Trophoblast cell (in vitro differentiated cells and primary cell): ENCODE data around the gene WAPL.
"Not testable (repeated sequence)": the region's sequence is repeated elsewhere in the genome, so short reads cannot be mapped to it uniquely, and the experiment has no call there.

Experiments used
- DNase-seq, 2 donors: peaks; one replicate each; pipeline ENCODE4 v3.0.0-alpha.2; 2016
- H2AFZ ChIP-seq: 2 replicates; pipeline ENCODE4 v1.6.1; 2013; ENCODE audit warnings: low read length, moderate library complexity, mild to moderate bottlenecking; ENCODE audit not compliant: insufficient read depth, poor library complexity
- H2AK5ac ChIP-seq: 2 replicates; pipeline ENCODE4 v1.6.1; 2013; ENCODE audit warnings: mild to moderate bottlenecking, low read length
- H2BK120ac ChIP-seq: 2 replicates; pipeline ENCODE4 v1.6.1; 2013; ENCODE audit warnings: low read length, mild to moderate bottlenecking, moderate library complexity; ENCODE audit not compliant: insufficient read depth, poor library complexity
- H2BK12ac ChIP-seq: 2 replicates; pipeline ENCODE4 v1.6.1; 2013; ENCODE audit warnings: mild to moderate bottlenecking, low read length, moderate library complexity
- H2BK5ac ChIP-seq: 2 replicates; pipeline ENCODE4 v1.6.1; 2013; ENCODE audit warnings: low read length, low read depth, moderate library complexity, mild to moderate bottlenecking; ENCODE audit not compliant: poor library complexity
- H3K14ac ChIP-seq: 2 replicates; pipeline ENCODE4 v1.6.1; 2013; ENCODE audit warnings: mild to moderate bottlenecking, low read length
- H3K18ac ChIP-seq: 2 replicates; pipeline ENCODE4 v1.6.1; 2013; ENCODE audit warnings: mild to moderate bottlenecking, low read length
- H3K23ac ChIP-seq: 2 replicates; pipeline ENCODE4 v1.6.1; 2013; ENCODE audit warnings: low read length
- H3K27ac ChIP-seq: 2 replicates; pipeline ENCODE4 v1.5.1; 2013; ENCODE audit warnings: low read depth, mild to moderate bottlenecking, inconsistent platforms, low read length, moderate library complexity
- H3K27me3 ChIP-seq: 2 replicates; pipeline ENCODE4 v1.6.1; 2013; ENCODE audit warnings: inconsistent platforms, mild to moderate bottlenecking, low read length, moderate library complexity; ENCODE audit not compliant: insufficient read depth
- H3K36me3 ChIP-seq, 2 experiments: 1 replicate in 1 of 2; 2 replicates in 1 of 2; pipeline ENCODE4 v1.6.1; 2013; ENCODE audit warnings: low read length in 2 of 2, mild to moderate bottlenecking in 2 of 2, moderate library complexity in 1 of 2; ENCODE audit not compliant: insufficient read depth in 2 of 2, control insufficient read depth in 1 of 2
- H3K4ac ChIP-seq: 2 replicates; pipeline ENCODE4 v1.6.1; 2013; ENCODE audit warnings: low read depth, mild to moderate bottlenecking, low read length, moderate library complexity
- H3K4me1 ChIP-seq, 2 experiments: 1 replicate in 1 of 2; 2 replicates in 1 of 2; pipeline ENCODE4 v1.6.1; 2013; ENCODE audit warnings: low read length in 2 of 2, mild to moderate bottlenecking in 2 of 2, moderate library complexity in 1 of 2; ENCODE audit not compliant: insufficient read depth in 2 of 2, control insufficient read depth in 1 of 2
- H3K4me2 ChIP-seq: 2 replicates; pipeline ENCODE4 v1.6.1; 2013; ENCODE audit warnings: inconsistent platforms, mild to moderate bottlenecking, low read length, moderate library complexity
- H3K4me3 ChIP-seq: 2 replicates; pipeline ENCODE4 v1.5.1; 2013; ENCODE audit warnings: mild to moderate bottlenecking, low read depth, low read length, inconsistent platforms
- H3K79me1 ChIP-seq: one replicate; pipeline ENCODE4 v1.6.1; 2013; ENCODE audit warnings: low read length
- H3K79me2 ChIP-seq: 2 replicates; pipeline ENCODE4 v1.6.1; 2013; ENCODE audit warnings: low read length, mild to moderate bottlenecking; ENCODE audit not compliant: control insufficient read depth, insufficient read depth, poor library complexity
- H3K9ac ChIP-seq: 2 replicates; pipeline ENCODE4 v1.6.1; 2013; ENCODE audit warnings: mild to moderate bottlenecking, low read length
- H3K9me3 ChIP-seq: 2 replicates; pipeline ENCODE4 v1.6.1; 2013; ENCODE audit warnings: low read depth, mild to moderate bottlenecking, control low read depth, inconsistent platforms, low read length; ENCODE audit not compliant: insufficient read depth
- H4K12ac ChIP-seq: 2 replicates; pipeline ENCODE4 v1.6.1; 2013; ENCODE audit warnings: low read depth, mild to moderate bottlenecking, low read length, moderate library complexity
- H4K8ac ChIP-seq: 2 replicates; pipeline ENCODE4 v1.6.1; 2013; ENCODE audit warnings: low read depth, mild to moderate bottlenecking, low read length, moderate library complexity
- H4K91ac ChIP-seq: one replicate; pipeline ENCODE4 v1.6.1; 2013; ENCODE audit warnings: low read depth, mild to moderate bottlenecking, low read length, moderate library complexity
- WGBS: extraction: QIAGEN DNeasy Blood & Tissue Kit; methylation state at CpG from one replicate; pipeline ENCODE4 v1.1.7; 2013; ENCODE audit warnings: missing lambda C conversion rate; ENCODE audit not compliant: insufficient read length, insufficient coverage; ENCODE audit errors: extremely low coverage; 5-methylcytosine and 5-hydroxymethylcytosine counted together

The WAPL gene

DNA sequence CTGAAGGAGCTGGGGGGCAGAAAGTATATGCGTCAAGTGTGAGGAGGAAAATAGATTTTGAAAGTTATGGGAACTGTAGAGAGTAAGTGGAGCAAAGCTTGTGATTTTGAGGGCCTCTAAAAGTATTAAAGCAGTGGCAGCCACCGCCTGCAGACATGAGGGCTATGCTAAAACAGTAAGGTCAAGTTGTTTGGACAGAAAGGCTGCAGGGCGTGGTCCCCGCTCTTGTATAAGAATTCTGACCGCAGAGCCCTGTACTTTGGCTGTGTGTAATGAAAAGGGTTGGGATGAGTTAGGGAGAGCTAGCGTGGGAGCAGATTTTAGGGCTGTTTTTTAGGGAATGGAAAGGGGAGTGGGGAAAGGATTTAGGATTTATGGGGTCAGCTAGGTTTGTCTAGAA lies 41.7 kb upstream of the WAPL start:
- not testable (repeated sequence) for H2AFZ ChIP-seq, H2BK120ac ChIP-seq, H2BK5ac ChIP-seq, H3K79me1 ChIP-seq, H2AK5ac ChIP-seq, H3K23ac ChIP-seq, DNase-seq, H4K91ac ChIP-seq, H3K27me3 ChIP-seq, H3K4ac ChIP-seq, H3K18ac ChIP-seq, H3K14ac ChIP-seq, H3K27ac ChIP-seq, H3K4me1 ChIP-seq, H3K9ac ChIP-seq, H4K8ac ChIP-seq, H3K79me2 ChIP-seq, H4K12ac ChIP-seq, H3K4me2 ChIP-seq, H3K9me3 ChIP-seq, H2BK12ac ChIP-seq, H3K36me3 ChIP-seq, H3K4me3 ChIP-seq
- WGBS, result no CpG with 5 or more reads among the region's 6 CpGs

DNA sequence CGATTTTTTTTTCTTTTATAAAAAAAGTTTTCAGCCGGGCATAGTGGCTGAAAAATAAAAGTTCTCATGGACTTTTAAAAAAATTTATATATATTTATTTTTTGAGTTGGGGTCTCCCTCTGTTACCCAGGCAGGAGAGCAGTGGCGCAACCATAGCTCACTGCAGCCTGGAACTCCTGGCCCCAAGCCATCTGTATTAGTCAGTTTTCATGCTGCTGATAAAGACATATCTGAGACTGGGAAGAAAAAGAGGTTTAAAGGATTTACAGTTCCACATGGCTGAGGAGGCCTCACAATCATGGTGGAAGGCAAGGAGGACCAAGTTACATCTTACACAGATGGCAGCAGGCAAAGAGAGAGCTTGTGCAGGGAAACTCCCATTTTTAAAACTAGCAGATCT lies 37.1 kb upstream of the WAPL start:
- WGBS, result no CpG with 5 or more reads among the region's 3 CpGs

DNA sequence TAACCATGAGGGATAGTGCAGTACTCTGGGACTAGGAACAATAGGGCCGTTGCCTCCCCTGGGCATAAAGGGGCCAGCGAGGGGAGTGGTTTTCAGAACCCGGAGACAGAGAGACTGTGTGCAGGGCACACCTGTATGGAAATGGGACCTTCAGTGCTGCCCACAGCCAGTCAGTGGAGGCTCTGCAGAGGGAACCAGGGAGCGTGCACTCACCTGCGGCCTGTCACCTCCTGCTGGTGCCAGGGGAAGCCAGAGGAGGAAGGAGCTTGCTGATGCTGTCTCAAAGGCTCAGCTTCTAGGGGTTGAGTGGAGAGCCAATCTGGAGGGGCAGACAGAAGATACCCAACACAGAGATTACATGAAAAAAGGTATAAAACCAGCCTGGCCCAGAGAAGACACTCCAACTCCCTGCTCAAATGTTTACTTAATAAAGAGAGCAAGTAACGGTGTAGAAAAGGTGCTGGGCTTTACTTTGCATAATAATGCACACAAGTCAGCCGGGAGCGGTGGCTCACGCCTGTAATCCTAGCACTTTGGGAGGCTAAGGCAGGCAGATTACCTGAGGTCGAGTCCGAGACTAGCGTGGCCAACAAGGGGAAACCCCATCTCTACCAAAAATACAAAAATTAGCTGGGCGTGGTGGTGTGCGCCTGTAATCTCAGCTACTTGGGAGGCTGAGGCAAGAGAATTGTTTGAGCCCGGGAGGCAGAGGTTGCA lies 35.5 kb upstream of the WAPL start:
- Histone ChIP-seq H3K9ac (no peak overlapping the region), H4K12ac (no peak overlapping the region), H3K4me1 (no peaks in the 10 kb centered on the region), H3K9me3 (no peaks in the 10 kb centered on the region), H3K4me3 (no peak overlapping the region), H2AFZ (no peak overlapping the region), H4K91ac (no peak overlapping the region), H2BK5ac (no peak overlapping the region), H2AK5ac (no peak overlapping the region), H3K4me2 (no peak overlapping the region), H3K23ac (no peak overlapping the region), H3K27ac (no peak overlapping the region), H3K79me2 (no peaks in the 10 kb centered on the region), H3K79me1 (no peaks in the 10 kb centered on the region), H3K27me3 (no peaks in the 10 kb centered on the region), H3K4ac (no peak overlapping the region), H2BK120ac (no peak overlapping the region), H2BK12ac (no peak overlapping the region), H3K14ac (no peak overlapping the region), H3K18ac (no peak overlapping the region), H4K8ac (no peak overlapping the region), H3K36me3 (no peaks in the 10 kb centered on the region)
- DNase-seq, result no peak
- WGBS, result no CpG with 5 or more reads among the region's 15 CpGs

More for the DNA sequence above, 37.1 kb upstream of the WAPL start:
- not testable (repeated sequence) for H3K79me2 ChIP-seq, H3K9ac ChIP-seq, H3K79me1 ChIP-seq, H2AFZ ChIP-seq, H3K27me3 ChIP-seq, H3K36me3 ChIP-seq, H3K4ac ChIP-seq, H3K27ac ChIP-seq, H2BK12ac ChIP-seq, H3K18ac ChIP-seq, DNase-seq, H4K91ac ChIP-seq, H2BK120ac ChIP-seq, H4K8ac ChIP-seq, H3K4me1 ChIP-seq, H2AK5ac ChIP-seq, H3K14ac ChIP-seq, H3K4me2 ChIP-seq, H3K4me3 ChIP-seq, H3K23ac ChIP-seq, H4K12ac ChIP-seq, H2BK5ac ChIP-seq, H3K9me3 ChIP-seq

DNA sequence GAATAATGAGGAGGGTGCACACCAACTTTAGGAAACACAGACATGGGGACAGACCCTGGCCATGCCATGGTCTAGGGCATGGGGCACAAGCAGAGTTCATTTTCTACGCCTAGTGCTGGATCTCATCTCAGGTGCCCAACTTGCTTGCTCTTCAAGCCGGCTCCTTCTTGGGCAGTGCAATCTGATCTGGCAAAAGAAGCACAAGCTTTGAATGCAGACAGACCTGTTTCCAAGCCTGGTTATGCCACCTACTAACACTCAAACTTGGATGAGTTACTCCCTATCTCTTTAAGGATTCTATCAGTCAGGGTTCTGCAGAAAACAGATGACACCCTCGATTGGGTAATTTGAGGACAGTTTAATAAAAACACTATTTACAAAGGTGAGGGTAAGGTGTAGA lies 34.9 kb upstream of the WAPL start:
- Histone ChIP-seq H2BK120ac (no peak overlapping the region), H3K4me3 (no peak overlapping the region), H4K8ac (no peak overlapping the region), H2AK5ac (no peak overlapping the region), H3K79me1 (no peaks in the 10 kb centered on the region), H3K27ac (no peak overlapping the region), H3K9me3 (no peaks in the 10 kb centered on the region), H3K36me3 (no peaks in the 10 kb centered on the region), H3K79me2 (no peaks in the 10 kb centered on the region), H3K4me2 (no peak overlapping the region), H3K4me1 (no peaks in the 10 kb centered on the region), H3K9ac (no peak overlapping the region), H2BK5ac (no peak overlapping the region), H3K14ac (no peak overlapping the region), H2AFZ (no peak overlapping the region), H4K12ac (no peak overlapping the region), H3K27me3 (no peaks in the 10 kb centered on the region), H4K91ac (no peak overlapping the region), H3K18ac (no peak overlapping the region), H3K23ac (no peak overlapping the region), H2BK12ac (no peak overlapping the region), H3K4ac (no peak overlapping the region)
- WGBS, result no CpG with 5 or more reads among the region's 3 CpGs
- peak in 1 of 2 donors; percentile 27 for DNase-seq
